ENCODE data around the gene PDK1.

- no peak for TF ChIP-seq CTCF (IDR thresholded peaks at IDR 0.05)
- no peak for TF ChIP-seq EZH2phosphoT487 (IDR thresholded peaks at IDR 0.05)
These were observed 59.9 kb downstream of the PDK1 start for GRCh38 chr2:172615727-172616261.
